Neural cell (in vitro differentiated cells): Measurements from ENCODE around the gene TMA7B. TPM values are rescaled to one million over a fixed set of nuclear protein-coding genes. Genes with fewer than 3 reads are reported as not detected.

Experiments used
- H2AFZ ChIP-seq: fragments of 200-600, 300-800 bp; sonication (generic), shearing (Covaris generic); 2 replicates; pipeline ENCODE4 v1.6.0; 2014; ENCODE audit warnings: low read depth, mild to moderate bottlenecking, antibody characterized with exemption, low read length, moderate library complexity
- H3F3A ChIP-seq: fragments of 200-600 bp; shearing (Covaris generic); 2 replicates; pipeline ENCODE4 v1.6.1; 2016; ENCODE audit warnings: mild to moderate bottlenecking, moderate library complexity, mixed read lengths, antibody characterized with exemption, low read length; ENCODE audit not compliant: insufficient read depth, poor library complexity, severe bottlenecking
- H3K27ac ChIP-seq: fragments of 200-600, 300-800 bp; sonication (generic), shearing (Covaris generic); 2 replicates; pipeline ENCODE4 v1.5.1; 2014; ENCODE audit warnings: mild to moderate bottlenecking, low read length, moderate library complexity
- H3K27me3 ChIP-seq: fragments of 300-800, 200-600 bp; sonication (generic), shearing (Covaris generic); 2 replicates; pipeline ENCODE4 v1.6.0; 2014; ENCODE audit warnings: mild to moderate bottlenecking, low read depth, low read length, moderate library complexity; ENCODE audit not compliant: insufficient read depth
- H3K36me3 ChIP-seq: fragments of 300-800, 200-600 bp; sonication (generic), shearing (Covaris generic); 2 replicates; pipeline ENCODE4 v1.5.1; 2014; ENCODE audit warnings: mild to moderate bottlenecking, antibody characterized with exemption, low read length, moderate library complexity; ENCODE audit not compliant: insufficient read depth
- H3K4me2 ChIP-seq: fragments of 300-800, 200-600 bp; sonication (generic), shearing (Covaris generic); 2 replicates; pipeline ENCODE4 v1.6.0; 2014; ENCODE audit warnings: mild to moderate bottlenecking, low read length
- H3K4me3 ChIP-seq: fragments of 300-800, 200-600 bp; sonication (generic), shearing (Covaris generic); 2 replicates; pipeline ENCODE4 v1.5.1; 2014; ENCODE audit warnings: mild to moderate bottlenecking, low read length, moderate library complexity
- H3K79me2 ChIP-seq: fragments of 200-600 bp; shearing (Covaris generic); replicated peaks from 2 replicates; pipeline ENCODE4 v1.6.0; 2014; ENCODE audit warnings: mild to moderate bottlenecking, low read length, moderate library complexity; ENCODE audit not compliant: insufficient read depth
- H3K9ac ChIP-seq: fragments of 300-800, 200-600 bp; sonication (generic), shearing (Covaris generic); 2 replicates; pipeline ENCODE4 v1.6.1; 2016; ENCODE audit warnings: mild to moderate bottlenecking, low read length, mixed read lengths
- H3K9me2 ChIP-seq: fragments of 200-600 bp; shearing (Covaris generic); 2 replicates; pipeline ENCODE4 v1.6.1; 2016; ENCODE audit warnings: mild to moderate bottlenecking, low read length, mixed read lengths; ENCODE audit not compliant: insufficient read depth
- H3K9me3 ChIP-seq: fragments of 200-600, 300-800 bp; sonication (generic), shearing (Covaris generic); 2 replicates; pipeline ENCODE4 v1.6.1; 2016; ENCODE audit warnings: mild to moderate bottlenecking, mixed run types, low read length, moderate library complexity, mixed read lengths
- H4K20me1 ChIP-seq: fragments of 200-600 bp; shearing (Covaris generic); 2 replicates; pipeline ENCODE4 v1.6.1; 2016; ENCODE audit warnings: mild to moderate bottlenecking, mixed run types; ENCODE audit not compliant: insufficient read depth
- EP300 ChIP-seq: fragments of 450-650 bp; conservative IDR thresholded peaks from 2 replicates; pipeline ENCODE4 v1.6.1; 2014; ENCODE audit warnings: antibody characterized with exemption, mild to moderate bottlenecking, moderate library complexity; ENCODE audit not compliant: poor library complexity, severe bottlenecking
- EZH2 ChIP-seq: fragments of 200-600, 300-800 bp; shearing (Covaris generic), sonication (generic); IDR thresholded peaks from 2 replicates; pipeline ENCODE4 v1.6.1; 2014; ENCODE audit warnings: antibody characterized with exemption, low read length, borderline replicate concordance, mild to moderate bottlenecking; ENCODE audit not compliant: insufficient read depth, poor library complexity, severe bottlenecking
- MXI1 ChIP-seq: fragments of 450-650 bp; conservative IDR thresholded peaks from 2 replicates; pipeline ENCODE4 v1.6.1; 2014; ENCODE audit warnings: antibody characterized with exemption, mild to moderate bottlenecking; ENCODE audit not compliant: poor library complexity, severe bottlenecking
- POLR2AphosphoS5 ChIP-seq: IDR thresholded peaks from 2 replicates; pipeline ENCODE4 v1.6.1; 2012
- RAD21 ChIP-seq: fragments of 450-650 bp; conservative IDR thresholded peaks from 2 replicates; pipeline ENCODE4 v1.6.1; 2014; ENCODE audit warnings: antibody characterized with exemption, mild to moderate bottlenecking, moderate library complexity
- SMC3 ChIP-seq: fragments of 450-650 bp; conservative IDR thresholded peaks from 2 replicates; pipeline ENCODE4 v1.6.1; 2014; ENCODE audit warnings: antibody characterized with exemption, mild to moderate bottlenecking, moderate library complexity; ENCODE audit not compliant: poor library complexity
- TAF1 ChIP-seq: IDR thresholded peaks from 2 replicates; pipeline ENCODE4 v1.6.1; 2012; ENCODE audit warnings: low read depth
- polyA plus RNA-seq: library from polyadenylated mRNA; depleted of rRNA; stranded (reverse); fragments of >200 nt; gene quantifications from 2 replicates; pipeline ENCODE4 v1.2.3, GENCODE V29; 2014
- TF ChIP-seq, protein P1 (sequence below): fragments of 450-650 bp; IDR thresholded peaks from 2 replicates; pipeline ENCODE4 v1.5.1; 2014; ENCODE audit warnings: antibody characterized with exemption, mild to moderate bottlenecking, moderate library complexity; ENCODE audit not compliant: poor library complexity, severe bottlenecking
- TF ChIP-seq, protein P2 (sequence below): IDR thresholded peaks from 2 replicates; pipeline ENCODE4 v1.6.1; 2012; ENCODE audit warnings: borderline replicate concordance

The TMA7B gene
- polyA plus RNA-seq, 1 donor from 2014 or later = not detected

- TF ChIP-seq EZH2 (no peak), RAD21 (no peak), TAF1 (no peak), SMC3 (no peak), MXI1 (no peak), EP300 (no peak), POLR2AphosphoS5 (no peak)
- TF ChIP-seq, protein P1, sequence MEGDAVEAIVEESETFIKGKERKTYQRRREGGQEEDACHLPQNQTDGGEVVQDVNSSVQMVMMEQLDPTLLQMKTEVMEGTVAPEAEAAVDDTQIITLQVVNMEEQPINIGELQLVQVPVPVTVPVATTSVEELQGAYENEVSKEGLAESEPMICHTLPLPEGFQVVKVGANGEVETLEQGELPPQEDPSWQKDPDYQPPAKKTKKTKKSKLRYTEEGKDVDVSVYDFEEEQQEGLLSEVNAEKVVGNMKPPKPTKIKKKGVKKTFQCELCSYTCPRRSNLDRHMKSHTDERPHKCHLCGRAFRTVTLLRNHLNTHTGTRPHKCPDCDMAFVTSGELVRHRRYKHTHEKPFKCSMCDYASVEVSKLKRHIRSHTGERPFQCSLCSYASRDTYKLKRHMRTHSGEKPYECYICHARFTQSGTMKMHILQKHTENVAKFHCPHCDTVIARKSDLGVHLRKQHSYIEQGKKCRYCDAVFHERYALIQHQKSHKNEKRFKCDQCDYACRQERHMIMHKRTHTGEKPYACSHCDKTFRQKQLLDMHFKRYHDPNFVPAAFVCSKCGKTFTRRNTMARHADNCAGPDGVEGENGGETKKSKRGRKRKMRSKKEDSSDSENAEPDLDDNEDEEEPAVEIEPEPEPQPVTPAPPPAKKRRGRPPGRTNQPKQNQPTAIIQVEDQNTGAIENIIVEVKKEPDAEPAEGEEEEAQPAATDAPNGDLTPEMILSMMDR = no peak
- TF ChIP-seq, protein P2, sequence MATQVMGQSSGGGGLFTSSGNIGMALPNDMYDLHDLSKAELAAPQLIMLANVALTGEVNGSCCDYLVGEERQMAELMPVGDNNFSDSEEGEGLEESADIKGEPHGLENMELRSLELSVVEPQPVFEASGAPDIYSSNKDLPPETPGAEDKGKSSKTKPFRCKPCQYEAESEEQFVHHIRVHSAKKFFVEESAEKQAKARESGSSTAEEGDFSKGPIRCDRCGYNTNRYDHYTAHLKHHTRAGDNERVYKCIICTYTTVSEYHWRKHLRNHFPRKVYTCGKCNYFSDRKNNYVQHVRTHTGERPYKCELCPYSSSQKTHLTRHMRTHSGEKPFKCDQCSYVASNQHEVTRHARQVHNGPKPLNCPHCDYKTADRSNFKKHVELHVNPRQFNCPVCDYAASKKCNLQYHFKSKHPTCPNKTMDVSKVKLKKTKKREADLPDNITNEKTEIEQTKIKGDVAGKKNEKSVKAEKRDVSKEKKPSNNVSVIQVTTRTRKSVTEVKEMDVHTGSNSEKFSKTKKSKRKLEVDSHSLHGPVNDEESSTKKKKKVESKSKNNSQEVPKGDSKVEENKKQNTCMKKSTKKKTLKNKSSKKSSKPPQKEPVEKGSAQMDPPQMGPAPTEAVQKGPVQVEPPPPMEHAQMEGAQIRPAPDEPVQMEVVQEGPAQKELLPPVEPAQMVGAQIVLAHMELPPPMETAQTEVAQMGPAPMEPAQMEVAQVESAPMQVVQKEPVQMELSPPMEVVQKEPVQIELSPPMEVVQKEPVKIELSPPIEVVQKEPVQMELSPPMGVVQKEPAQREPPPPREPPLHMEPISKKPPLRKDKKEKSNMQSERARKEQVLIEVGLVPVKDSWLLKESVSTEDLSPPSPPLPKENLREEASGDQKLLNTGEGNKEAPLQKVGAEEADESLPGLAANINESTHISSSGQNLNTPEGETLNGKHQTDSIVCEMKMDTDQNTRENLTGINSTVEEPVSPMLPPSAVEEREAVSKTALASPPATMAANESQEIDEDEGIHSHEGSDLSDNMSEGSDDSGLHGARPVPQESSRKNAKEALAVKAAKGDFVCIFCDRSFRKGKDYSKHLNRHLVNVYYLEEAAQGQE = no peak
- H3K27ac ChIP-seq = peak overlapping the region; percentile 42
Measured at GRCh38 chr22:40009951-40010671, 49.9 kb downstream of the TMA7B start.

GRCh38 chr22:40010746-40011145 is 50.5 kb downstream of the TMA7B start:
- Histone ChIP-seq H3F3A (no peaks in the 10 kb centered on the region), H2AFZ (no peak overlapping the region), H3K4me3 (peak overlapping the region; percentile 38), H4K20me1 (no peaks in the 10 kb centered on the region), H3K27me3 (no peaks in the 10 kb centered on the region), H3K27ac (peak overlapping the region; percentile 42), H3K4me2 (no peak overlapping the region), H3K36me3 (no peaks in the 10 kb centered on the region), H3K79me2 (no peaks in the 10 kb centered on the region), H3K9ac (no peak overlapping the region), H3K9me2 (no peaks in the 10 kb centered on the region), H3K9me3 (no peaks in the 10 kb centered on the region)
- TF ChIP-seq EP300 = no peak
- TF ChIP-seq SMC3 = no peak
- no peak for TF ChIP-seq TAF1
- TF ChIP-seq, protein P2 = no peak
- no peak for TF ChIP-seq POLR2AphosphoS5
- TF ChIP-seq MXI1 = no peak
- no peak for TF ChIP-seq RAD21
- no peak for TF ChIP-seq EZH2
- TF ChIP-seq, protein P1 = no peak

More at GRCh38 chr22:40009951-40010671, 49.9 kb downstream of the TMA7B start:
- H3K79me2 ChIP-seq = no peaks in the 10 kb centered on the region
- H3K4me3 ChIP-seq = peak overlapping the region; percentile 38
- no peaks in the 10 kb centered on the region for H3K9me2 ChIP-seq
- H3K27me3 ChIP-seq = no peaks in the 10 kb centered on the region
- H3F3A ChIP-seq = no peaks in the 10 kb centered on the region
- H3K4me2 ChIP-seq = no peak overlapping the region
- no peak overlapping the region for H3K9ac ChIP-seq
- H2AFZ ChIP-seq = no peak overlapping the region
- H3K36me3 ChIP-seq = no peaks in the 10 kb centered on the region
- no peaks in the 10 kb centered on the region for H3K9me3 ChIP-seq
- no peaks in the 10 kb centered on the region for H4K20me1 ChIP-seq
